Pancreas (tissue), 10 donors: ENCODE measurements around the gene ZDHHC11. TPM values are rescaled to one million over a fixed set of nuclear protein-coding genes. Genes with fewer than 3 reads are reported as not detected.

ENCODE experiments used
- ATAC-seq, 4 donors: fragments of 200-7000 bp; cut with Tn5 transposase; one replicate each; pipeline versions ENCODE4 v1.8.0 to v1.9.1; 2020; ENCODE audit warnings: mild to moderate bottlenecking in 4 of 4, moderate library complexity in 4 of 4
- DNase-seq, 6 donors: peaks; one replicate each; pipeline ENCODE4 v3.0.0-alpha.2; 2020
- FAIRE-seq: peaks from 2 replicates; lab custom pipeline; 2012; peaks lifted over from hg19 to GRCh38; lab: Jason Lieb, UNC
- H3K27ac ChIP-seq, 4 donors: fragments of 200-600 bp; sonication (generic); 1 replicate in 3 of 4; 2 replicates in 1 of 4; pipeline versions ENCODE4 v1.5.0 to v1.8.0; 2020
- H3K27me3 ChIP-seq, 4 donors: fragments of 200-600 bp; one replicate each; pipeline ENCODE4 v1.8.0; 2021
- H3K36me3 ChIP-seq, 3 donors: fragments of 200-600 bp; sonication (generic) in 1 of 3; one replicate each; pipeline versions ENCODE4 v1.5.0 to v1.8.0; 2020 to 2021
- H3K4me1 ChIP-seq, 3 donors: fragments of 200-600 bp; one replicate each; pipeline ENCODE4 v1.8.0; 2021
- H3K4me3 ChIP-seq, 4 donors: fragments of 200-600 bp; sonication (generic) in 2 of 4; one replicate each; pipeline versions ENCODE4 v1.5.0 to v1.8.0; 2020 to 2021
- H3K9me3 ChIP-seq, 4 donors: fragments of 200-600 bp; one replicate each; pipeline ENCODE4 v1.8.0; 2021
- CTCF ChIP-seq, 4 donors: fragments of 200-600 bp; sonication (generic) in 3 of 4; IDR thresholded peaks; one replicate each; pipeline versions ENCODE4 v1.5.0 to v1.8.0; 2021; ENCODE audit warnings: antibody characterized with exemption in 4 of 4
- WGBS, 2 donors: extraction: QIAGEN DNeasy Blood & Tissue Kit; methylation state at CpG; one replicate each; pipeline ENCODE4 v1.1.7; 2013; 5-methylcytosine and 5-hydroxymethylcytosine counted together
- intact Hi-C, 3 donors: fragments of 100-400 bp; cut with DNase I; formaldehyde crosslinking; loops; one replicate each; pipeline versions ENCODE4 v1.11.1 to v1.14.2; 2022
- polyA plus RNA-seq, 2 donors: library from polyadenylated mRNA; stranded (reverse); fragments of 200-250 nt; gene quantifications; one replicate each; pipeline ENCODE4 v1.2.3, GENCODE V29; 2013
- total RNA-seq, 6 donors: library from RNA; stranded (reverse); fragmentation: NEBNext Ultra II Directional in 4 of 6; extraction: Animal tissue kit (Norgen Biotek cat#: 25700) in 4 of 6; gene quantifications; one replicate each; pipeline versions ENCODE4 v1.2.1 to v1.2.4, GENCODE V29; 2021 to 2023
- donor health status: healthy with polysubstance abuse.
- donor health status: DM: no; HTN: no; CAD: no; lungs with moderate emphysema.
- donor health status: DM: no; HTN: no; CAD: no.
- donor health status: control.
- donor health status: control.
- donor health status: Bipolar disorder and iron deficiency.
- donor health status: DM: yes; HTN: yes; CAD: no.
- donor health status: DM: no; HTN: no; CAD: no.
- donor health status: DM: no; HTN: no; CAD: no.
- donor health status: DM: yes; HTN: yes; CAD: no.

Gene ZDHHC11
- total and polyA plus RNA-seq, 8 donors, result 3.6 to 18.1 (median 7.8) TPM

GRCh38 chr5:868428-869135 lies 17.8 kb upstream of the ZDHHC11 start:
- Histone ChIP-seq H3K36me3 (peaks cover 3 to 67% (median 23%) of the 10 kb centered on the region in 3 donors), H3K4me1 (no peaks in the 10 kb centered on the region), H3K27me3 (no peaks in the 10 kb centered on the region), H3K4me3 (no peak overlapping the region), H3K27ac (no peak overlapping the region), H3K9me3 (no peaks in the 10 kb centered on the region)
- ATAC-seq (no peak), FAIRE-seq (no peak), DNase-seq (peak in 1 of 6 donors; percentile 31)
- TF ChIP-seq CTCF (IDR thresholded peaks at IDR 0.05), result no peak
- 95% methylated on average over 16 of the region's 16 CpGs for WGBS, 2 donors
- intact Hi-C loops, result no loop called here

- intact Hi-C loops, result no loop called here
- 91 to 94% methylated on average over 6 of the region's 6 CpGs for WGBS, 2 donors
- Histone ChIP-seq H3K36me3 (peaks cover 3 to 64% (median 23%) of the 10 kb centered on the region in 3 donors), H3K9me3 (no peaks in the 10 kb centered on the region), H3K27ac (no peak overlapping the region), H3K4me3 (no peak overlapping the region), H3K27me3 (no peaks in the 10 kb centered on the region), H3K4me1 (no peaks in the 10 kb centered on the region)
- peak in 1 of 6 donors; percentile 27 for DNase-seq
- no peak for ATAC-seq
- no peak for TF ChIP-seq CTCF (IDR thresholded peaks at IDR 0.05)
- FAIRE-seq, result no peak
Measured at GRCh38 chr5:867300-867870, 16.6 kb upstream of the ZDHHC11 start.

- TF ChIP-seq CTCF (IDR thresholded peaks at IDR 0.05), result no peak
- no peaks in the 10 kb centered on the region for H3K4me1 ChIP-seq
- H3K27ac ChIP-seq, result no peak overlapping the region
- H3K9me3 ChIP-seq, result no peaks in the 10 kb centered on the region
- 86 to 94% methylated on average over 10 of the region's 10 CpGs for WGBS, 2 donors
- DNase-seq, result peak in 1 of 6 donors; percentile 34
- no peak overlapping the region for H3K4me3 ChIP-seq
- ATAC-seq, result no peak
- no peak for FAIRE-seq
- intact Hi-C loops, result no loop called here
- H3K36me3 ChIP-seq, result peaks cover 3 to 49% (median 15%) of the 10 kb centered on the region in 3 donors
- H3K27me3 ChIP-seq, result no peaks in the 10 kb centered on the region
Measured at GRCh38 chr5:865771-866170, 15.0 kb upstream of the ZDHHC11 start.

DNA sequence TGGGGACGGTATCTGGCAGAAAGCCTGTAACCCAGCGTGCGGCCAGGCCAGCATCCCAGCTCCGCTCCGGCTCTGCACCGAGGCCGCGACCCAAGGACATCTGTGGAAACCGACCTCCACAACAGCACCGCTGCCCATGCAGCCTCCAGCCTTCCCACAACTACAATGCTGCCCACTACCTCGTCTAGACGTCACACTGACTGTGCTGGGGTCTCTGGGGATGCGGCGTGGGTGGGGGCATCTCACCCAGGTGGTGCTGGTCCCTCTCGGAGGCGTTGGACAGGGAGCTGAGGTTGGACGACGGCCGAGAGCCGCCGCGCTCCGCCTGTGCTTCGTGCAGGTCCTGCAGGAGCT lies 14.4 kb upstream of the ZDHHC11 start:
- Histone ChIP-seq H3K27ac (no peak overlapping the region), H3K9me3 (no peaks in the 10 kb centered on the region), H3K4me1 (no peaks in the 10 kb centered on the region), H3K4me3 (no peak overlapping the region), H3K27me3 (no peaks in the 10 kb centered on the region), H3K36me3 (peaks cover 3 to 43% (median 11%) of the 10 kb centered on the region in 3 donors)
- 94 to 96% methylated on average over 22 to 24 of the region's 24 CpGs for WGBS, 2 donors
- no peak for ATAC-seq
- peak in 1 of 6 donors; percentile 50 for DNase-seq
- no peak for FAIRE-seq
- intact Hi-C loops, result no loop called here
- no peak for TF ChIP-seq CTCF (IDR thresholded peaks at IDR 0.05)
